ENCODE measurements around the gene GUCY1A2. TPM values are rescaled to one million over a fixed set of nuclear protein-coding genes. Genes with fewer than 3 reads are reported as not detected.
"Not testable (repeated sequence)": the region's sequence is repeated elsewhere in the genome, so short reads cannot be mapped to it uniquely, and the experiment has no call there.

Gene GUCY1A2
- total RNA-seq, 1 experiment from 2014 or later, result 0.10 TPM

DNA sequence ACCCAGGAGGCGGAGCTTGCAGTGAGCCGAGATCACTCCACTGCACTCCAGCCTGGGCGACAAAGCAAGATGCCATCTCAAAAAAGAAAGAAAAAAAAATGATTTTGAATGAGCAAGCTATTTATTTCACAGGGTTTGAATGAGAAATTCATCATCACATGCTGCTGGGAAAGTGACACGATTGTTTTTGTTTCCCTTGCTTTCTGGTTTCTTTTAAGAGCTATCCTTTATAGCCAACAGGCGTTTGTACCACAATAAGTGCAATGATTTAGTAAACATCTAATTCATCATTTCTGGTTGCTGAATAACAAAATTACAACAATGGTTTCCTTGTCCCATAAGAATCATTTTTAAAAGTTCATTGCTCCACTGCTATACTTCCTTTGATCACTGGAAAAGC is 129.9 kb downstream of the GUCY1A2 start:
- H3K27me3 ChIP-seq (ENCODE audit: insufficient read depth, low read length), result 0 out of 2 replicates have a peak, but pooled peaks cover 7% of the 10 kb centered on the region
- no peak overlapping the region for H3K9ac ChIP-seq (ENCODE audit: low read length)
- H3K79me2 ChIP-seq (ENCODE audit: insufficient read depth, low read length), result no peaks in the 10 kb centered on the region
- no peaks in the 10 kb centered on the region for H3K36me3 ChIP-seq (ENCODE audit: control insufficient read depth in 1 of 2, insufficient read depth in 2 of 2, low read length in 2 of 2)
- BruUV-seq (replicated peaks), result no TSS peak
- H3K9me2 ChIP-seq (ENCODE audit: insufficient read depth), result no peaks in the 10 kb centered on the region
- no peak for ATAC-seq
- H3K27ac ChIP-seq (ENCODE audit: low read depth, low read length), result no peak overlapping the region
- H3K4me2 ChIP-seq (ENCODE audit: low read length), result no peak overlapping the region
- H2AFZ ChIP-seq (ENCODE audit: low read depth, low read length, poor library complexity, severe bottlenecking), result no peak overlapping the region
- ChIA-PET RAD21 (ENCODE audit: low non-redundant PET in 1 of 2, low total read pairs in 2 of 2, uncharacterized antibody in 2 of 2, unreplicated experiment in 2 of 2) (no interaction called here), CTCF (no interaction called here), POLR2A (no interaction called here)
- TF ChIP-seq, protein P1, sequence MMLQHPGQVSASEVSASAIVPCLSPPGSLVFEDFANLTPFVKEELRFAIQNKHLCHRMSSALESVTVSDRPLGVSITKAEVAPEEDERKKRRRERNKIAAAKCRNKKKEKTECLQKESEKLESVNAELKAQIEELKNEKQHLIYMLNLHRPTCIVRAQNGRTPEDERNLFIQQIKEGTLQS (IDR thresholded peaks at IDR 0.05), result no peak
- TF ChIP-seq POLR2AphosphoS5 (IDR thresholded peaks at IDR 0.05; ENCODE audit: low read depth, low read length), result no peak
- TF ChIP-seq EGR1 (IDR thresholded peaks at IDR 0.05; ENCODE audit: low read depth), result no peak
- TF ChIP-seq ZFX (IDR thresholded peaks at IDR 0.05), result no peak
- no peak for TF ChIP-seq JUND (IDR thresholded peaks at IDR 0.05)
- TF ChIP-seq TCF7L2 (IDR thresholded peaks at IDR 0.05; ENCODE audit: borderline replicate concordance, extremely low read depth, insufficient read depth, insufficient read length), result no peak
- TF ChIP-seq, protein P2, sequence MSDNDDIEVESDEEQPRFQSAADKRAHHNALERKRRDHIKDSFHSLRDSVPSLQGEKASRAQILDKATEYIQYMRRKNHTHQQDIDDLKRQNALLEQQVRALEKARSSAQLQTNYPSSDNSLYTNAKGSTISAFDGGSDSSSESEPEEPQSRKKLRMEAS (IDR thresholded peaks at IDR 0.05), result no peak
- TF ChIP-seq SIN3A (IDR thresholded peaks at IDR 0.05; ENCODE audit: low read depth), result no peak
- TF ChIP-seq EZH2 (IDR thresholded peaks at IDR 0.05), result no peak
- no peak for TF ChIP-seq ELF1 (IDR thresholded peaks at IDR 0.05; ENCODE audit: borderline replicate concordance, low read depth)
- TF ChIP-seq, protein P3, sequence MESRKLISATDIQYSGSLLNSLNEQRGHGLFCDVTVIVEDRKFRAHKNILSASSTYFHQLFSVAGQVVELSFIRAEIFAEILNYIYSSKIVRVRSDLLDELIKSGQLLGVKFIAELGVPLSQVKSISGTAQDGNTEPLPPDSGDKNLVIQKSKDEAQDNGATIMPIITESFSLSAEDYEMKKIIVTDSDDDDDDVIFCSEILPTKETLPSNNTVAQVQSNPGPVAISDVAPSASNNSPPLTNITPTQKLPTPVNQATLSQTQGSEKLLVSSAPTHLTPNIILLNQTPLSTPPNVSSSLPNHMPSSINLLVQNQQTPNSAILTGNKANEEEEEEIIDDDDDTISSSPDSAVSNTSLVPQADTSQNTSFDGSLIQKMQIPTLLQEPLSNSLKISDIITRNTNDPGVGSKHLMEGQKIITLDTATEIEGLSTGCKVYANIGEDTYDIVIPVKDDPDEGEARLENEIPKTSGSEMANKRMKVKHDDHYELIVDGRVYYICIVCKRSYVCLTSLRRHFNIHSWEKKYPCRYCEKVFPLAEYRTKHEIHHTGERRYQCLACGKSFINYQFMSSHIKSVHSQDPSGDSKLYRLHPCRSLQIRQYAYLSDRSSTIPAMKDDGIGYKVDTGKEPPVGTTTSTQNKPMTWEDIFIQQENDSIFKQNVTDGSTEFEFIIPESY (IDR thresholded peaks at IDR 0.05; ENCODE audit: extremely low read depth, insufficient replicate concordance, low read length), result no peak
- TF ChIP-seq FOSL1 (IDR thresholded peaks at IDR 0.05; ENCODE audit: low read depth), result no peak
- no peak for TF ChIP-seq CEBPB (IDR thresholded peaks at IDR 0.05; ENCODE audit: low read depth)
- no peak for TF ChIP-seq SP1 (IDR thresholded peaks at IDR 0.05; ENCODE audit: low read depth)
- TF ChIP-seq EZH2phosphoT487 (IDR thresholded peaks at IDR 0.05; ENCODE audit: borderline replicate concordance), result no peak
- no peak for TF ChIP-seq POLR2A (IDR thresholded peaks at IDR 0.05; ENCODE audit: borderline replicate concordance, extremely low read depth, insufficient read depth, insufficient read length)
- TF ChIP-seq, protein P4, sequence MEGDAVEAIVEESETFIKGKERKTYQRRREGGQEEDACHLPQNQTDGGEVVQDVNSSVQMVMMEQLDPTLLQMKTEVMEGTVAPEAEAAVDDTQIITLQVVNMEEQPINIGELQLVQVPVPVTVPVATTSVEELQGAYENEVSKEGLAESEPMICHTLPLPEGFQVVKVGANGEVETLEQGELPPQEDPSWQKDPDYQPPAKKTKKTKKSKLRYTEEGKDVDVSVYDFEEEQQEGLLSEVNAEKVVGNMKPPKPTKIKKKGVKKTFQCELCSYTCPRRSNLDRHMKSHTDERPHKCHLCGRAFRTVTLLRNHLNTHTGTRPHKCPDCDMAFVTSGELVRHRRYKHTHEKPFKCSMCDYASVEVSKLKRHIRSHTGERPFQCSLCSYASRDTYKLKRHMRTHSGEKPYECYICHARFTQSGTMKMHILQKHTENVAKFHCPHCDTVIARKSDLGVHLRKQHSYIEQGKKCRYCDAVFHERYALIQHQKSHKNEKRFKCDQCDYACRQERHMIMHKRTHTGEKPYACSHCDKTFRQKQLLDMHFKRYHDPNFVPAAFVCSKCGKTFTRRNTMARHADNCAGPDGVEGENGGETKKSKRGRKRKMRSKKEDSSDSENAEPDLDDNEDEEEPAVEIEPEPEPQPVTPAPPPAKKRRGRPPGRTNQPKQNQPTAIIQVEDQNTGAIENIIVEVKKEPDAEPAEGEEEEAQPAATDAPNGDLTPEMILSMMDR (IDR thresholded peaks at IDR 0.05 in 2 of 3, conservative IDR thresholded peaks at IDR 0.05 in 1 of 3; ENCODE audit: borderline replicate concordance in 1 of 3, insufficient read depth in 1 of 3, low read depth in 2 of 3, low read length in 2 of 3), result no peak
- no peak for TF ChIP-seq CBX3 (IDR thresholded peaks at IDR 0.05; ENCODE audit: low read depth)
- no peak for TF ChIP-seq RAD21 (IDR thresholded peaks at IDR 0.05; ENCODE audit: low read depth)
- TF ChIP-seq ZNF274 (IDR thresholded peaks at IDR 0.05; ENCODE audit: low read depth, low read length), result no peak
- no peak for DNase-seq (ENCODE audit: low read depth, low spot score)
- no peaks in the 10 kb centered on the region for H3K4me1 ChIP-seq (ENCODE audit: control insufficient read depth in 1 of 2, insufficient read depth in 2 of 2, low read length in 2 of 2)
- no peak overlapping the region for H3K4me3 ChIP-seq (replicated peaks in 1 of 2; ENCODE audit: low read depth in 1 of 2, low read length in 2 of 2)
- H3K9me3 ChIP-seq (ENCODE audit: control insufficient read depth in 1 of 2, insufficient read depth in 1 of 2, low read depth in 1 of 2, low read length in 2 of 2), result no peaks in the 10 kb centered on the region
- intact Hi-C loops (cut with micrococcal nuclease), result no loop called here
- H4K20me1 ChIP-seq (ENCODE audit: insufficient read depth), result no peaks in the 10 kb centered on the region

DNA sequence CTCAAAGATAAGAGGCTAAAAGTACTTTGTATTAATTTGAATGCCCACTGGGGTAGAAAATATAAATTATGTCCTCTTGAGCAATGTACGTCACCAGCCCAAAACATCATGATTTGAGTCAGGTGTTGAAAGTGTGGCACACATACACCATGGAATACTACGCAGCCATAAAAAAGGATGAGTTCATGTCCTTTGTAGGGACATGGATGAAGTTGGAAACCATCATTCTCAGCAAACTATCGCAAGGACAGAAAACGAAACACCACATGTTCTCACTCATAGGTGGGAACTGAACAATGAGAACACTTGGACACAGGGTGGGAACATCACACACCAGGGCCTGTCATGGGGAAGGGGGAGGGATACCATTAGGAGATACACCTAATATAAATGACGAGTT is 134.6 kb downstream of the GUCY1A2 start:
- DNase-seq (ENCODE audit: low read depth, low spot score); H4K20me1 ChIP-seq (ENCODE audit: insufficient read depth); H3K9me3 ChIP-seq (ENCODE audit: control insufficient read depth in 1 of 2, insufficient read depth in 1 of 2, low read depth in 1 of 2, low read length in 2 of 2); H3K79me2 ChIP-seq (ENCODE audit: insufficient read depth, low read length); CTCF ChIA-PET; H3K36me3 ChIP-seq (ENCODE audit: control insufficient read depth in 1 of 2, insufficient read depth in 2 of 2, low read length in 2 of 2); RAD21 ChIA-PET (ENCODE audit: low non-redundant PET in 1 of 2, low total read pairs in 2 of 2, uncharacterized antibody in 2 of 2, unreplicated experiment in 2 of 2); ATAC-seq; H3K27me3 ChIP-seq (ENCODE audit: insufficient read depth, low read length); H3K9me2 ChIP-seq (ENCODE audit: insufficient read depth); POLR2A ChIA-PET; H3K4me3 ChIP-seq (replicated peaks in 1 of 2; ENCODE audit: low read depth in 1 of 2, low read length in 2 of 2); BruUV-seq (replicated peaks); H3K27ac ChIP-seq (ENCODE audit: low read depth, low read length); H3K4me2 ChIP-seq (ENCODE audit: low read length); H3K9ac ChIP-seq (ENCODE audit: low read length); intact Hi-C loops (cut with micrococcal nuclease); H3K4me1 ChIP-seq (ENCODE audit: control insufficient read depth in 1 of 2, insufficient read depth in 2 of 2, low read length in 2 of 2); H2AFZ ChIP-seq (ENCODE audit: low read depth, low read length, poor library complexity, severe bottlenecking): not testable (repeated sequence)
